Mammary epithelial cell (primary cell): ENCODE data around the gene RASGRP4.

Experiments used
- CTCF ChIP-seq, 2 donors: IDR thresholded peaks in 1 of 2; conservative IDR thresholded peaks in 1 of 2; 2 replicates each; pipeline ENCODE4 v1.5.1; 2011 to 2012; ENCODE audit warnings: inconsistent platforms in 2 of 2, low read length in 2 of 2, mild to moderate bottlenecking in 2 of 2, control low read depth in 1 of 2, low read depth in 1 of 2; ENCODE audit not compliant: insufficient read depth in 1 of 2; ENCODE audit errors: extremely low read depth in 1 of 2
- EZH2 ChIP-seq: IDR thresholded peaks from 2 replicates; pipeline ENCODE4 v1.6.1; 2012; ENCODE audit warnings: low read length, inconsistent platforms, borderline replicate concordance

GRCh38 chr19:38399537-38399936 lies 26.5 kb downstream of the RASGRP4 start:
- no peak for TF ChIP-seq EZH2
- no peak for TF ChIP-seq CTCF (conservative IDR thresholded peaks at IDR 0.05 in 1 of 2, IDR thresholded peaks at IDR 0.05 in 1 of 2; ENCODE audit: extremely low read depth in 1 of 2, insufficient read depth in 1 of 2, low read depth in 1 of 2, low read length in 2 of 2)
